B cell (primary cell): ENCODE results near the gene ARHGAP25.

ENCODE experiments used
- CTCF ChIP-seq: fragments of 200-600 bp; IDR thresholded peaks from one replicate; pipeline ENCODE4 v1.8.0; 2022; ENCODE audit warnings: antibody characterized with exemption, mild to moderate bottlenecking
- EZH2 ChIP-seq: IDR thresholded peaks from 2 replicates; pipeline ENCODE4 v1.6.1; 2012; ENCODE audit warnings: borderline replicate concordance, low read depth, mild to moderate bottlenecking, moderate library complexity, low read length; ENCODE audit not compliant: insufficient read depth, poor library complexity, severe bottlenecking

GRCh38 chr2:68846091-68846490 lies 111.5 kb downstream of the ARHGAP25 start:
- TF ChIP-seq CTCF, result no peak
- no peak for TF ChIP-seq EZH2
